GM21423 (cell line): ENCODE data around the gene GRM5.
"Not testable (repeated sequence)": the region's sequence is repeated elsewhere in the genome, so short reads cannot be mapped to it uniquely, and the experiment has no call there.

Experiments
- ATAC-seq: cut with Tn5 transposase; IDR thresholded peaks from one replicate; pipeline ENCODE4 v1.9.1; 2021; ENCODE audit warnings: mild to moderate bottlenecking, moderate library complexity; ENCODE audit not compliant: unreplicated experiment

The GRM5 gene

GRCh38 chr11:89065651-89066201, at the start of gene GRM5:
GRM5 (minus strand) TSS chr11:89065982; CDS start chr11:89047872, 18,110 bp downstream.
- not testable (repeated sequence) for ATAC-seq

GRCh38 chr11:89097956-89098355, 32.2 kb upstream of the GRM5 start:
- ATAC-seq: peak; percentile 91

- not testable (repeated sequence) for ATAC-seq
These were observed 28.0 kb upstream of the GRM5 start for GRCh38 chr11:89093806-89094205.

- ATAC-seq: not testable (repeated sequence)
These were observed 19.2 kb upstream of the GRM5 start for GRCh38 chr11:89084951-89085350.

- ATAC-seq: not testable (repeated sequence)
These were observed 5.1 kb upstream of the GRM5 start for GRCh38 chr11:89070911-89071310.

GRCh38 chr11:89067264-89067663, 1.5 kb upstream of the GRM5 start:
- no peak for ATAC-seq

- no peak for ATAC-seq
These were observed 716 bp downstream of the GRM5 start for GRCh38 chr11:89065066-89065465.

- not testable (repeated sequence) for ATAC-seq
These were observed 2.3 kb downstream of the GRM5 start for GRCh38 chr11:89063481-89063951.

- not testable (repeated sequence) for ATAC-seq
These were observed 2.9 kb downstream of the GRM5 start for GRCh38 chr11:89062771-89063298.

- ATAC-seq: not testable (repeated sequence)
These were observed 3.9 kb downstream of the GRM5 start for GRCh38 chr11:89061839-89062238.

- ATAC-seq: not testable (repeated sequence)
These were observed 8.4 kb downstream of the GRM5 start for GRCh38 chr11:89057406-89057805.

- no peak for ATAC-seq
These were observed 13.6 kb downstream of the GRM5 start for GRCh38 chr11:89052220-89052619.

- not testable (repeated sequence) for ATAC-seq
These were observed 18.6 kb downstream of the GRM5 start for GRCh38 chr11:89047159-89047558.

GRCh38 chr11:89043861-89044588, 21.8 kb downstream of the GRM5 start:
- ATAC-seq: not testable (repeated sequence)

GRCh38 chr11:89029671-89030070, 36.1 kb downstream of the GRM5 start:
- ATAC-seq: not testable (repeated sequence)

GRCh38 chr11:89021339-89021738, 44.4 kb downstream of the GRM5 start:
- ATAC-seq: no peak

- not testable (repeated sequence) for ATAC-seq
These were observed 45.8 kb downstream of the GRM5 start for GRCh38 chr11:89019827-89020547.

GRCh38 chr11:89016214-89016613, 49.6 kb downstream of the GRM5 start:
- ATAC-seq: no peak

- ATAC-seq: no peak
These were observed 50.2 kb downstream of the GRM5 start for GRCh38 chr11:89015614-89016013.

- ATAC-seq: not testable (repeated sequence)
These were observed 64.9 kb downstream of the GRM5 start for GRCh38 chr11:89000852-89001251.

- no peak for ATAC-seq
These were observed 86.1 kb downstream of the GRM5 start for GRCh38 chr11:88979641-88980040.
